HG03354 (cell line): Measurements from ENCODE around the gene KIAA1614.

Experiments used
- ATAC-seq: cut with Tn5 transposase; IDR thresholded peaks from one replicate; pipeline ENCODE4 v1.9.1; 2021; ENCODE audit warnings: mild to moderate bottlenecking; ENCODE audit not compliant: unreplicated experiment, poor library complexity, severe bottlenecking

The KIAA1614 gene, protein sequence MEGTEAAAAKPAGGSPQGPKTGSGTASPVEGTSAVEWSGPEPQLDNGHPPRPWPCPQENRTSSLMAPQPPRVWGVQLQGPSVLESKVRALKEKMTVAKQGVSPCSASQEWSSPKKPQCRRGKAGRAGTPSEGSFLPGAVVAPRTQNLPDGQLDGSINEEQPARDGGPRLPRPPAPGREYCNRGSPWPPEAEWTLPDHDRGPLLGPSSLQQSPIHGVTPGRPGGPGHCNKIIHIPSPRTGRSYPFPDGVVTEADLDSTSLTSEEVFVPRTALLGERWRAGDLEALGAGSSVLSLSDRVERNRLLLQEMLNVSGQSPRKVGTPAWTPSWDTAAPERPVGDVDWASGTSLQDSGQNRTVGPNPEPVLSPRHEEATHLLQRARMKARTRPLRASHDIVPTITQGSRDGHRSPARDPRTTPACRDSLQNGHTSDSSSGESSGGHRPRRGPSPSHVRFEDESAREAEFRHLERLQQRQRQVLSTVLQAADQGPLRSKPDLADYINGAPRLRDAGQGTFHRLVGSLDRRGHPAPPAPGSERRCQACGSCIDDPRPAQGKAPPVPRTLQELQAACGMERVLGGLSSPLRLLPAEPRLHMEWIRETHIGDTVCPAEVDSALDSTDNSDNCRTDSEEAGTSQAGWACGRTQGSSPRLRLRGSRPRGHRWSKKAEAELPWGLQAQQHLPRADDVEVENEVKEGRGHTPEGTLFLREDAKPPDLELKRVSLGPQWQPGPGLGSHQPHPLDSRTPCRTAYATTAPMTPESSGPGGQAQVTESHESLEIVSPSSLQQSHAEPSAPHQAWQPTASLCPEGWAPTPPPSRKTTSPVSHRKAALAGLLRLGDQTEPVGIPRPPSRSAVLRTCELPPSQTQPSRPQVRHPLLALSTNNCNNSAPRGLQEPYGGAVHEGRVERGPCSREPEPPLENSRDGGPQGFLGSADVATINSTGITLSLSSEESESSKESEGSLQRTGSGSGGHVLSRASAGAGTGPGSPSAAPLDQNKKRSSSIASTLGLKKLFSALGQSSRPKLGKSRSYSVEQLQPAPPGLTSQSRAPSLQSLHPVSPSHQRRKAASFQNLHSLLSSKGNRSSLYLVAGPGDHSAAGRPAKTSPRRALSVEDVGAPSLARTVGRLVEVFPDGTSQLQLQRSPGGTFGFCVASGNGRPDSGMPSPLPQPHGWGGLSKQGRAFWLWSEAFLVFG

DNA sequence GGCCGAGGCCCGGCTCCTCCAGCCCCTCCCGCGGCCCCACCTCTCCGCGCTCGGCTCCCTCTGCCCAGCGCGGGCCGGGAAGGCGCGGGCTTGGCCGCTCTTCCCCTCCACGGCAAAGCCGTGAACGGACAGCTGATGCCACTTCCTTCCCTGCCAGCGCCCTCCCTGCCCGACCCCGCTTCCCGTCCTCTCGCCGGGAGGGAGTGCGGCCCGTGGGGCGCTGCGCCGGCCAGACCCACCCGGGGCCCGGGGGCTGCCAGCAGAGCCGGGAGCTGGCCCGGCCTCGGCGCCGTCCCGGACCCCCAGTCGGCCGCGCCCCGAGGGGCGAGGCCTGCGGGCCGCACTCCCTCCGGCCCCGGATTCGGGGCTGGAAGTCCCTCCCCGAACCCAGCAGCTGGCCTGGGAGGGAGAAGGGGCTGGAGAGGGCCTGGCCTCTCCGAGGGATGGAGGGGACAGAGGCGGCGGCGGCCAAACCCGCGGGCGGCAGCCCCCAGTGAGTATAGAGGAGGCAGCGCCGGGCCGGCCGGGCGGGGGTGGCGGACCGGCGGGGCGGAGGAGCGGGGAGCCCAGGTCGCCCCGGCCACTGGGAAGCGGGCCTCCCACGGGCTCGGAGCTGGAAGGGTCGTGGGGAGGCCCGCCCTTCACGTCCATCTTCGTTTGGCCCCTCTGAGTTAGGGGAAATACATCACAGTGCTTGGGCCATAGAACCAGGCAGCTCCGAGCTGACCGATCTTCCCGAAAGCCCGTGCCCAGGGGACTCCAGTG lies at the start of gene KIAA1614:
Gene KIAA1614 (plus strand): TSS at position 97 of the 765 bp plus-strand sequence. CDS start 347 bp downstream, at position 444.
- no peak for ATAC-seq

DNA sequence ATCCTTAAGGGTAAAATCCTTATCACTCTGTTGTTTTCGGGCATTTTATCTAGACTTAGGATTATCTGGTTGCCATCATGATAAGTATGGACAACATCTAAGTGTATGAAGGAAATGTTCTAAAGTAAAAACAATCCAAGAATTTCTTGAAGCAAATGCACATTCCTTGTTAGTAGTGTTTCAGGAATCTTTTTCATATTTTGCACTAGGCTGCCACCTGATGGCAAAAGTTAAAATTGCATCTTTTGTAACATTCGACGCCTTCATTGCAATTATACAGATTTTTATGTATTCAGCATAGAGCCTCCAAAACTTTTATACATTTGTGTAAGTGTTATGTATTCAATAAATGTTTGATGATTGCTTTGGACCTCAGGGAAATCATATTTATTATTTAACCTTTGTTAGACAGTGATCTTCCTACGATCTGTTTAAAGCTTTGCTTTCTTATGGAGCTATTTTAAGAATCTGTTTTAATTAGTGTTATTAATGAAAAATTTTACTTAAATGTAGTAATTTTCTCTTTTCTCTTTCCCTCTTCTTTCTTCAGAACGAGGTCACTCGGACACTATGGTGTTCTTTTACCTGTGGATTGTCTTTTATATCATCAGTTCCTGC lies 49.4 kb upstream of the KIAA1614 start:
- no peak for ATAC-seq

DNA sequence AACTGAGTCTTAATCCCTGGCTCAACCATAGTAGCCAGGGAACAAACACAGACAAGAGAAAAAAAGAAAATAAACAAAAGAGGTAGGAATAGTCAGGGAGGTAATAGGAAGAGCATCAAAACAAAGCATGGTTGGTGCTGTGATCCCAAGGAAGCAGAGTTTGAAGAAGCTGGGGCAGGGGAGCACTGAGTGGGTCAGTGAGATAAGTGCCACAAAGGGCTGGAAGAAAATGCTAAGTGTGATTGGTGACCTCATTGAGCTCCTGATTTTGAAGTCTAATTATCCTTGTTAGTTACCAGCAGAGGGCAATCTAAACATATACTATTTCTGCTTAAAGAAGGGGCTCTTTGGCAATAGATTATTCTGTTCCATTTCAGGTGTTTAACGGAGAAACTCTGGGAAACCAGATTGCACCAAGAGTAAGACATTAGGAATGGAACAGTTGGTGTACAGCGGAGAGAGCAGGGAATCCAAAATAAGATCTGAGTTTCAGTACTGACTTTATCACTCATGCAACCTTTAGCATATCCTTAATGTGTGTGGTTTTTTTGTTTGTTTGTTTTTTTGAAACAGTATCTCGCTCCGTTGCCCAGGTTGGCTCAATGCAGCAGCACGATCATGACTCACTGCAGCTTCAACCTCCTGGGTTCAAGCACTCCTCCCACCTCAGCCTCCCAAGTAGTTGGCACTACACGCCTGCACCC lies 30.7 kb upstream of the KIAA1614 start:
- peak; percentile 55 for ATAC-seq

DNA sequence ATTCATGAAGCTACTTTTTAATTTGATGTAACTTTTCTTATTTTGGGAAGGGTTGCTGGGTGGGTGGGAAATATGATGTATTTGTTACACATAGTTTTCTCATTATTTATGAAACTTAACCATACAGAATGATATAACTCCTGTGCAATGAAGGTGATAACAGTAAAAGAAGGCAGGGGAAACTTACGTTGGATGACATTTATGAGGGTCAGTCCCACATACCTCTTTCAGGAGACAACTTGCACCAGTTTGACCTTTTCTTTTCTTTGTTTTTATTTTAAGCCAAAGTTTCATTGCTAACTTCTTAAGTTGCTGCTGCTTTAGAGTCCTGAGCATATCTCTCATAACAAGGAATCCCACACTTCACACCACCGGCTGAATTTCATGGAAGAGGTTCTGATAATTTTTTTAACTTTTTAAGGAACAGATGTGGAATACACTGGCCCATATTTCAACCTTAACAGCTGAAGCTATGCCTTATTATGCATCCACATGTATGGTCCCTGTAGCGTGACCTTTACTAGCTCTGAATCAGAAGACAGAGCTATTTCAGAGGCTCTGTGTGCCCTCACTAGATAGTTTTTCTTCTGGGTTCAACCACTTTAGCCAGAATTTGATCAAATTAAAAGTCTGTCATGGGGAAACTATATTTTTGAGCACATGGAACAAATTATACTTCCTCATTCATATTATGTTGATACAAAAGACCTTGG lies 28.0 kb upstream of the KIAA1614 start:
- ATAC-seq: no peak

DNA sequence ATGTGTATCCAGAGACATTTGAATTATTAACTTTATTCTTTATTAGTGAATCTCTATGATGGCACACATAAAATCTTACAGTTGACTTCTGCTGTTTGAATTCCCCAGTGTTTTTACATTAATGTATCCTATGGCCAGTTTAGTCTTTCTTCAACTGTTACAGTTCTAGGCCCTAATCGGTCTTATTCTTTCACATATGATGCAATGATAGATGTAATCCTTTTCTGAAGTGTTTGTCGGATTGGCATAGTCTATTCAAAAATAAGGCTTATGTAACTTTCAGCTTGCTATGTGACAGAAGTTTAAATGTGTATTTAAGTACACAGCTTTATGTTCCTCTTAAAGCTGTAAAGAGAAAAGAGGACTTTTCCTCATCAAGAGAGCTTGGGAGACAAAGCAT lies 26.4 kb upstream of the KIAA1614 start:
- no peak for ATAC-seq

DNA sequence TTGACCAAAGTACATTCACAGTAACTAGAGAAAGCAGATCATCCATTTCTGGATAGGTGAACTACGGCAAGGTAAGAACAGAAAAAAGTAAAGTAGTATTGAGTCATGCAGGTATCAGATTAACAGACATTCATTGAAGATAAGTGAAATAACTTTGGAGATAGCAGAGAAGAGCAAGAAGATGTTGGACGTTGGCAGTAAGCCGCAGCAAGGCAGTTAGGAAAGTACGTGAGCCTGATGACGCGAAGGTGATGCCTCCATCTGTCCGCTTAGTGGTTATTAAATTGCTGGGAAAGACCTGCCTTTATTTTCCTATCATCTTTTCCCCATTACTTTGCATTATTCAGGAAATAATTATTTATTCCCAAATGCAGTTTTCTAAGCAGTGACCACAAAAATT lies 24.9 kb upstream of the KIAA1614 start:
- ATAC-seq: no peak

DNA sequence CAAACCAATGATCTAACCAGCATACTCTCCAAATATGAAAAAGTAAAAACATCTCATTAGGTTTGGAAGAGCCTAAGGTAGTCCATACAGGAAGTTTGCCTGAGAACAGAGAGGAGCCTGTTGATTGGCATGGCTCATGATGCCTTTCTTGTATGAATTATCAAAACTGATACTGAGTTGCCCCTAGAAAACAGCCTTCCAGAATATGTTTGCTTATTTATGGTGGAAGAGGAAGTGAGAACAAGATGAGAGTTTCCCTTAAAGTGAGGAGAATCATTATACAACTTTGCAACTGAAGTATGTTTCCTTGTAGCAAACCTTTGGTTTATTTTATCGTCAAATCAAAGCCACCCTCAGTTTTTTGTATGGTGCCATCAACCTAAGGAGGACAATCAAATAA lies 23.8 kb upstream of the KIAA1614 start:
- peak; percentile 93 for ATAC-seq

DNA sequence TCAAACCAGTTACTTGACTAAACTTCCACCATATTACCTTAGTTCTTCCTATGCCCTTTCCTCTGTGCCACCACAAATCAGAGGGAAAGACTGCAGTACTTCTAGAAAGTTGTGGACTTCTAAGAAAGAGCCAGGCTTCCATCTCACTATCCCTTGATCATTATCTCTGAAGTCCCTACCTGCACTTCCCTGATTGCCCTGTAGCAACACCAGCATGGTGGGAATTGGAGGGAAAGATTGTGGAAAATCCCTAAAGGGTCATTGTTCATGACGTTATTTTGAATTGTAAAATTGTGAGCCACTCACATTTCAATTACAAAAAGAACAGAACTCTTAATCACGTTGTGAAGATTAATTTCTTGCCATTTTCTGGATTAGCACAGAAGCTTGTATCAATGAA lies 23.4 kb upstream of the KIAA1614 start:
- peak; percentile 19 for ATAC-seq

DNA sequence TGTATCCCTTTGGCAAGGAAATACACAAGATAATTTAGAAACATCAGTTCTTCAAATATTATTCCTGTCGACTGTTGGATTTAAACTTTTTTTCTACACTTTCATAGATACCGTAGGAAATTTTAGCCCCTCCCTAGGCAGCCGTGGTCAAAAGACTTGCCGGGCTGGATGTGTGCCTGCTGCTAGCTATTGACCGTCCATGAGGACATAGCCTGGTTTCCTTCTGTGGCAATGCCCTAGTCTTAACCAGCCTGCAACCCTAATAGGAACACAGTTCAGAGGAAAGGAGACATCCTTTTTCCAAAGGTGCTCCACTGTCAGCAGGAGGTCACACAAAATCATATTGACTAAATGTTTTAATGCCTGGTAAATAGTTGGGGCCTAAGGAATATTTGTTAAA lies 20.4 kb upstream of the KIAA1614 start:
- ATAC-seq: no peak

DNA sequence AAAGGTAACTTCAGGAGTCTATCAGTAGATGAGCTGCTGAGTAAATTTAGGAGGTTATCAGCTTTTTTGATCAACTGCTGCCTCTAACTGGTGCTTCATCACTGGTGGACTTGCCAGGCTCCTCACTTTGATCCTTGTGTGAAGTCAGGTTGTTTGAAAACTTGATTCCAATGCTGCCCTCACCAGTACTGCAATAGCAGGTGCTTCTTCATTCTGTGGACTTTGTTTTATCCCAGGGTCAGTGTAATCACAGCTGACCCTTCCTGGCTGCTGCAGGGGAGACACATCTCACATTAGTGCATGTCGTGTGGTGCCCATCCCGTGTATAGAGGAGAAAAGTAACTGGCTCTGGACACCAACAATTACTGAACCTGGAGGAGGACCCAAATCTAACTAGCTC lies 20.0 kb upstream of the KIAA1614 start:
- ATAC-seq: no peak

DNA sequence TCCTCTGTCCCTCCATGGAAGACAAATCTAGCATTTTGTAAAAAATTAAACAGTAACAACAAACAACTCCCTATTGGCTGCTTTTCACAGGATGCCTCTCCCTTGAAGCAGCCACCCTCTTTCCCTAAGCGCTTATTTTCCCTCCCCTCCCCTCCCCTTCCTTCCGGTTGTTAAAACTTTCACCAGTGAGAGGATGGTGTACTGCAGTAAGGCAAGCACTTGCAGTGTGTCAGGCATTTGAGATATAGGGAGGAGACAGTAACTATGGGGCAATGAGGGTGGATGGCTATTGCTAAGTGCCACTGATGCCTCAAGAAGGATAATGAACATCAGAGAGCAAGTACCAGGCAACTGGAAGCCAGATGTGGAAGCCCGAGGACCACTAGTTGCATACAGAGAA lies 19.1 kb upstream of the KIAA1614 start:
- ATAC-seq: no peak

DNA sequence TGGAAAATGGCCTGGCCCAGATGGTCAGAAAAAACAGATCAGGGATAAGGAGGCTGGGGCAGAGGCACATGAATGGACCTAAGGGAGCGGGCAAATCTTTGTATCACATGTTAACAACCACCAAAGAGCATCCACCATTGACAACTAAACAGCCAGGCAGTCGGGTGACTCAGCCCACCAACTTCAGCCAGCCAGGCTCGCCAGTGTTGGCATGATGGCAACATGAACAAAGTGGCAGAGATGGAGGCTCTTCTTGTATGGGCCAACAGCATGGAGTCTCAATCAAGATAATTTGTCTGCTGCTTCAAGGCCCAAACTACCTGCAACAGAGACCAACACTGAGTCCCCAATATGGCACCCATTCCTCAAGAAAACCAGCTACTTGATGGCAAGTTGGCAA lies 16.5 kb upstream of the KIAA1614 start:
- ATAC-seq: no peak

DNA sequence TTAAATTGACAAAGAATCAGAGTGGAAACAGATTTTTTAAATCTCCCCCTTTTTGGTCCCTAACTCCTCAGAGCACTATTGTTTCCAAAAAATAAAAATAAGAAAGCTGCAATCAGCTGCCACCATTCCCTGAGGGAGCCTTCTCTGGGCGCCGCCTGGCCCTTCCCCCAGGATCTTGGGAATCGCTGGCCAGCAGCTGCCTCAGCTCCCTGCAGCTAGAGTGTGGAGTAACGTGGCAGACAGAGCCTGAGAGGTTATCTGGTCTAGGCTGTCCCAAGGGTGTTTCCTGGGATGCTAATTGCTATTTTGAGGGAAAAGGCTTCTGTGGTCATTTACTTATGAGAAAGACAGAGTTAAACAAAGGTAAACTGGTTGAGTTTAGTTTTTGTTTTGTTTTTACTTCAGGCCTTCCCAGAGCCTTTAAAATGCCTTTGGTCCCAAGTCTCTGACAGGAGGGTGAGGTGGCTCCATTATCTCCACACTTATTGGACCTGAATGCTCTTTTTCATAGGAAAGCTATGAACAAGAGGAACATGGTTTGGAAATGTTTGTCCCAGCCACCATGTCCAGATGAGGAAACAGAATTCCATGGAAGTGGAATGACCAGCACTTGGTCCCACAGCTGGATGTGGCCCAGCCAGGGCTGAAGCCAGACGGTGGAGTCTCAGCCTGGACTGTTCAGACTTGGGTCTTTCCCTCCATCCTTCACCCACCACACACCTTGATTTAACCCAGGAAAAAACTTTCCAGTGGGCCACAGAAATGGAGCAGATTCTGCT lies 14.1 kb upstream of the KIAA1614 start:
- ATAC-seq: no peak

DNA sequence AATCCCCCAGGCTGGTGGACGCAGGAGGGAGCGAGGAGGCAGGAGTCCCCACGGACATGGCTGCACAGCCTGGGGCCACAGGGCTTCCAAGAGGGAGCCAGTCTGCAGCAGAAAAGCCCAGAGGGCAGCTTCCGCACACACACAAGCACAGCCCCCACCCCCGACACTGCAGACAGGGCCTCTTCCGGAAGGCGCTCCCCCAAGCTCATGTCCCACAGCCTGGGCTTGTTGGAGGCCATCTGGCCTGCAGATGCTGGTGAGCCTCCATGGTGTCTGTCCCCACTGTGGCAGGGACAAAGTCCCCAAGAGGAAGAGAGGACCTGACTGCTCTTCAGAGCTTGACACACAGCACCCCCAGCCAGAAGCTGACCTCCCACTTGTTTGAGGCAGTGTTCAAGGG lies 13.4 kb upstream of the KIAA1614 start:
- ATAC-seq: no peak

DNA sequence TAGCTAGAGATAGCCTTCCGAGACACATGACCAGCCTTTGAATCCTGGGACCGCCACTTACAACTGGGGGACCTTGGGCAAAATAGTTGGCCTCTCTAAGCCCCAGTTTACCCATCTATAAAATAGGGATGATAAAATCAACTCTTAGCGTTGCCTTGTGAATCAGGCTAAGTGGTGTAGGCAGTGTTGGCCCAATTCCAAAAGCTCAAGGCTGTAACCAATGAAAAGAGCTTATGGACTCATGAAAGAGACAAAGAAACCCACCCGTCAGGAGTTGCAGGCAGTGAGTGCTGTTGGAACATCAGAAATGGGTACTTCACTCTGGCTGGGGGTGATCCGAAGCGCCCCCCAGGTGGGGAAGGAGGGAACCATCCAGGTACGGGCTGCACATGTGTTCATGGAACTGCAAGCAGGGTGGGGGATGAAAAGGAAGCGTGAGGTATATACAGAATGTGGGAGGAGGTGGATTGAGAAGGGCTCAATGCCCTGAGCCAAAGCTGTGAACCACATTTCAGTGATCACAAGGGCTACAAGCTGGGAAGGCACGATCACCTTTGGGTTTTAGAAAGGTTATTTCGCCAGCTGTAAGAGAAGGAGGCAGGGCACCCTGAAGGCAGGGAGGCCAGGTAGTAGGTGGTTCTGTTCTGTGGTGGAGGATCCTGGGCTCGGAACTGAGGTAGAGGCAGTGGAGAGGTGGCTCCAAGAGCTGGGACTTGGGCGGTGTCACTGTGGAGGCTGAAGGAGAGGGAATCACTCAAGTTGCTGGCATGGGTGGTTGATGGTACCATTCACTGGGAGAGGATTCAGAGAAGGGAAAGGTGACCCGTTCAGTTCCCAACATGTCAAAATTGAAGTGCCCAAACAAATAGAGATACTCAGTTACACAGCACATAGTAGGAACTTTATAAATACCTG lies 11.4 kb upstream of the KIAA1614 start:
- ATAC-seq: no peak

DNA sequence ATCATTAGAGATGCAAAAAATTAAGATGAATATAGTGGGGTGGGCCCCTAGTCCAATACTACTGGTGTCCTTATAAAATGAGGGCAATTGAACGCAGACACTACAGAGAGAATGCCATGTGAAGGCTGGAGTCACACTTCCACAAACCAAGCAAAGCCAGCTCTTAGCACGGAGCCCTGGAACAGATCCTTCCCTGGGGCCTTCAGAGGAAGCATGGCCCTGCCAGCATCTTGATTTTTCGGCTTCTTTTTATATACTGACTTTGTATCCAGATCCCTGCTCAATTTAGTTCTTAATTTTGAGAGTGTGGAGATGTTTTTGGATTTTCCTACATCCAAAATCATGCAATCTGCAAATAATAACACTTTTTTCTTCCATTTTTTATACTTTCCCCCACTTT lies 10.2 kb upstream of the KIAA1614 start:
- ATAC-seq: no peak
